AG04450 (cell line): ENCODE results near the gene ZNF143. TPM values are rescaled to one million over a fixed set of nuclear protein-coding genes. Genes with fewer than 3 reads are reported as not detected.

Source experiments
- CTCF ChIA-PET: fragments of 300-600, 350-600 bp; formaldehyde crosslinking; extraction: SDS; loops from one replicate; lab custom pipeline; 2022; ENCODE audit warnings: antibody characterized with exemption, inconsistent platforms; lab: Charles Lee
- POLR2A ChIA-PET: fragments of 350-600 bp; formaldehyde crosslinking; extraction: SDS; loops from one replicate; lab custom pipeline; 2021; ENCODE audit warnings: antibody characterized with exemption, inconsistent platforms; lab: Yijun Ruan, JAX
- DNase-seq: peaks from one replicate; pipeline ENCODE4 v3.0.0-alpha.2; 2011; ENCODE audit warnings: low read depth, low spot score
- H3K27ac ChIP-seq: one replicate; pipeline ENCODE4 v1.5.1; 2012; ENCODE audit warnings: low read depth, low read length, control low read depth
- H3K27me3 ChIP-seq: one replicate; pipeline ENCODE4 v1.6.0; 2012; ENCODE audit warnings: low read length; ENCODE audit not compliant: control insufficient read depth, insufficient read depth
- H3K4me3 ChIP-seq: 2 replicates; pipeline ENCODE4 v1.5.1; 2011; ENCODE audit warnings: mild to moderate bottlenecking, low read depth, low read length, control low read depth
- H3K9me3 ChIP-seq: 2 replicates; pipeline ENCODE4 v1.5.1; 2012; ENCODE audit warnings: low read length; ENCODE audit not compliant: control insufficient read depth, insufficient read depth
- CTCF ChIP-seq: IDR thresholded peaks from 2 replicates; pipeline ENCODE4 v1.5.1; 2011; ENCODE audit warnings: low read depth, low read length, control low read depth, inconsistent platforms
- polyA plus RNA-seq: library from polyadenylated mRNA; depleted of rRNA; stranded (reverse); fragments of >200 nt; gene quantifications from 2 replicates; pipeline ENCODE4 v1.2.3, GENCODE V29; 2011

ZNF143 gene
- polyA plus RNA-seq, 1 experiment, result 29.4 TPM

- H3K4me3 ChIP-seq, result no peak overlapping the region
- H3K27me3 ChIP-seq, result no peaks in the 10 kb centered on the region
- TF ChIP-seq CTCF, result no peak
- CTCF ChIA-PET, result no interaction called here
- H3K27ac ChIP-seq, result no peak overlapping the region
- H3K9me3 ChIP-seq, result peaks cover 4% of the 10 kb centered on the region
- POLR2A ChIA-PET, result no interaction called here
- no peak for DNase-seq
Measured at GRCh38 chr11:9561279-9561982, 100.6 kb downstream of the ZNF143 start.

GRCh38 chr11:9562716-9563115 lies 101.9 kb downstream of the ZNF143 start:
- no peaks in the 10 kb centered on the region for H3K27me3 ChIP-seq
- no peak overlapping the region for H3K4me3 ChIP-seq
- POLR2A ChIA-PET, result no interaction called here
- CTCF ChIA-PET, result no interaction called here
- DNase-seq, result no peak
- no peak for TF ChIP-seq CTCF
- H3K27ac ChIP-seq, result no peak overlapping the region
- peaks cover 4% of the 10 kb centered on the region for H3K9me3 ChIP-seq

GRCh38 chr11:9563196-9563730 lies 102.5 kb downstream of the ZNF143 start:
- H3K4me3 ChIP-seq, result no peak overlapping the region
- no peak for DNase-seq
- no peak overlapping the region for H3K27ac ChIP-seq
- no peaks in the 10 kb centered on the region for H3K27me3 ChIP-seq
- TF ChIP-seq CTCF, result no peak
- ChIA-PET POLR2A (no interaction called here), CTCF (no interaction called here)
- peaks cover 4% of the 10 kb centered on the region for H3K9me3 ChIP-seq

GRCh38 chr11:9565822-9566560 lies 105.2 kb downstream of the ZNF143 start:
- ChIA-PET POLR2A (interaction anchor here (0.5 to 1.4 kb wide), 6 partner anchors 31 to 1185 kb away, joined by 3 to 6 read pairs (median 4); partner anchors contain the start of genes CTR9 and ZNF143), CTCF (interaction anchor here (1.9 kb wide), 1 partner anchor 31 kb away, joined by 11 read pairs; no protein-coding TSS in a partner anchor)
- H3K9me3 ChIP-seq, result peaks cover 1% of the 10 kb centered on the region; the same call in 1 of the 2 replicates
- DNase-seq, result peak; percentile 100
- TF ChIP-seq CTCF, result no peak
- H3K4me3 ChIP-seq, result peak overlapping the region; percentile 5; the same call in 1 of the 2 replicates
- H3K27me3 ChIP-seq, result no peaks in the 10 kb centered on the region
- H3K27ac ChIP-seq, result peak overlapping the region; percentile 91
